Medulla oblongata (tissue), 1 donor: ENCODE data around the gene RTRAF.

ENCODE experiments used
- DNase-seq: peaks from one replicate; pipeline ENCODE4 v3.0.0-alpha.2; 2015; ENCODE audit errors: extremely low spot score

Gene RTRAF

DNA sequence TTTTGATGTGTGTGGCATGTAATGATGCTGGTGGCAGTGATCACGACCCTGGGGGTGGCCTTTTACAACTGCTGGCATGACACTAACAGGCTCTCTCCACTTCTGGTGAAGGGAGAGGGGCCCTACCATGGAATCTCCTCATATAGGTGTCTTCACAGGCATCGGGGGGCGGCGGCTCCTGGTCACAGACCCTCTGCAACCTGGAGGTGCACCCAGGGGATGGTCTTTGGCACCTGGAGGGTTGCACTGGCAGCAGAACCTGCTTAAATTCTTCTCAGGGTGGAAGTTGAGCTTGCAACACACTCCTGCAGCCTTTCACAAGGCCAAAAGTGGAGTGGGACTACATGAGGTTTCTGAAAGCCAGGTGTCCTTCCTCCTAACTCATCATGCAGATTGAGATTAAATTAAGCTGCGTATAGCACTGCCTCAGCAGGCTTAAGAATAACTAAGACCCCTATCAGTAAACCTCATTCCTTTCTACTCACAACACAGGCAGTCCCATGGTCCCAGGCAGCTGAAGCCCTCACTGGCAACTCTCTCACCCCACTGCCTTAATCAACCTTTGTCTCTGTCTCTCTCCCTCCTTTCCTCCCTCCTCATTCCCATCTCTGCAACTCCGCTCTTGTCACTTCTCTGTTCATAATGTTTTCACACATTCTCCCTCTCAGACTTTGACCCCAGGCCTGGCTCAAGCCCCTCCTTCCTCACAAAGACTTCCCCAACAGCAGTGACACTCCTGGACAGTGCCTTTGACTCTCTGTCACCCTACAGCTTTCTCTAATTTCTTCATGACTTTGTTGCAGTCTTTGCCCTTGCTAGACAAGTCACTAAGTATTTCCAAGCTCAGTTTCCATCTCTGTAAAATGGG is 60.6 kb downstream of the RTRAF start:
- no peak for DNase-seq

DNA sequence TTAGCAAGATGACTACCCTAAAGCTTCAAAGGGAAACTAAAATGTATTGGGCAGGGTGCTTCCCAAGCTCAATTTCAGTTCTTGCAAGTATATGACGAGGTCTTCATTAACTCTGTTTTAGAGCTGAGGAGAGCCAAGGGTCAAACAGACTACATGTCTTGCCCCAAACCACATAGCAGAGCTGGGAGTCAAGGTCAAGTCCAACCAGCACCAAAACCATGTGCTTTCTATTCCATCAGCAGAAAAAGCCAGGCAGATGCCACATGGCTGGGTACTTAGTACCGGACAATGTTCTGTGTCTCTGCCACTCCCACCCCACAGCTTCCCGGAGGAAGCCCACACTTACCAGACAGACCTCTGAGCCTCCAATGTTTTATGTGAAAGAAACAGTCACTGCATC is 61.9 kb downstream of the RTRAF start:
- DNase-seq: no peak

DNA sequence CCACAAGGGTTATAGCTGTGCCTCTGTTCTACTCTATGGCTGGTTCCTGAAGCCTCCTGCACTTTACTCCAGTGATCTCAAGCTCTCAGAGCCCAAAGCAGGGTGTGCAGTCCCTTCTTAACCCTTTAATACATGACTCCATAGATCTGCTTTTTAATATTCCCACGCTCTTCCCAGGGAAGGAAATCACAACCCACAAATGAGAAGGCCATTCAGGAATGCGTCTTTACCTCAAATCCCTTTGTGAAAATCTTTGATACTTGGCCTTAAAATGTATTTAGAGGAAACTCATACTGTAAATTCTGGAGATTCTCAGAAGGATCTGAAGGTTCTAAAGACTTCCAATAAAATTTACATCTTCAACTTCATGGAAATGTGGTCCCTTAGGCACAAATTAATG is 62.5 kb downstream of the RTRAF start:
- no peak for DNase-seq

DNA sequence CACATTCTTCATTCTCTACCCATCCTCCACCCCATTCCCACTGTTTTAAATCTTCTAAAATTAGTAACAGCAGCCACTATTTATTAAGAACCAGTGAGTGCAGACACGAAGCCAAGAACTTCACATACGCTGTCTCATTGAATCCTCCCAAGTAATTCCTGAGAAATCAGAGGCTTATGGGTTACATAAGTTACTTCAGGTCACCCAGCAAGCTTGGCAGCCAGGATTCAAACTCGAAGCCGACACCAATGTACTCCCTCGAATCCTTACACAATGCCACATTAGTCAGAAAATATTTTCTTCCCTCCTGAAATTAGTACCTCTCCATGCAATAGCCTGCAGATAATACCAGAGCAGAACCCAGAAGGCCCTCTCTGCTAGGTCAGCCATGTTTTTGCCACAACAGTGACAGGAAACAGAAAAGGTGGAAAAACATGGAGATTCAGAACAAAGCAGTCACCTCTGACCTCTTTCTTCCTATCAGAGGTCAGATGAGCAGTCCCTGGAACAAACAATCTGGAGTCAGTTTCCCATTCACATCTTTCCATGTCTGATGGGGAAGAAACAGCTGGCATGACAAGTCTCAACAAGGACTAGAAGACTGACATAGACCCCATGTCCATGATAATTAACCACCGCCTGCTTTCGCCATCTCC is 63.1 kb downstream of the RTRAF start:
- no peak for DNase-seq

DNA sequence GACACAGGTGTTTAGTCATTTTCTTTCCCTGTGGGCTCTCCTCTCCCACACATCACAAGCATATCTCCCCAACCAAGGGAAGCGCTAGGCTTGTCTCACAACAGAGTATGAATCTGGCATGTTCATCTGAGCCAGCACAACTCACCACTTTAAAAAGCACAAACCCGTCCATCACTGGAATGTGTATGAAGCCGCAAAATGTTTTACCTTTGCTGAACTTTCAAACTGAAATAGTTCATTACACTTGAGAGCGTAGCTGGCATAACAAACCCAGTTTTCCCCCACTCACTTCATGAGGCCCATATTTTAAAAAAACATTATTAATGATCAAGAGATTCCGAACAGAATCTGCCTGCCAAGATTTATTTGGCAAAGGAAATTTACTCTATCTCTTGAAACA is 63.7 kb downstream of the RTRAF start:
- DNase-seq: no peak

DNA sequence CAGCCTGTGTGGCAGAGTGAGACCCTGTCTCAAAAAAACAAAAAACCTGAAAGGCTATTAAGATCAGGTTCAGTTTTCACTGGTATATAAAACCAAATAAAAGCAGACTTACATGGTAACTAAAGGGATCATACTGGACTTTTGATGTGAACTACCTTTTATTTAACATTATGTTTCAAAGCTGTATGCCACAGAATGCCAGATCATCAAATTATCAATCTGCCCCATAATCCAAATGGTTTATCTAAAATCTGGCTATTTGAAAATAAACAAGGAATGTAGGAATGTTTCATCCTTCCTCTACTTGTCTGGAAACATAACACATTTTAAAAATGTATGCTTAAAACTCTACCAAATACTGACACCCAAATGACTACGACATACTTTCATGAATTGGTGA is 65.3 kb downstream of the RTRAF start:
- no peak for DNase-seq

DNA sequence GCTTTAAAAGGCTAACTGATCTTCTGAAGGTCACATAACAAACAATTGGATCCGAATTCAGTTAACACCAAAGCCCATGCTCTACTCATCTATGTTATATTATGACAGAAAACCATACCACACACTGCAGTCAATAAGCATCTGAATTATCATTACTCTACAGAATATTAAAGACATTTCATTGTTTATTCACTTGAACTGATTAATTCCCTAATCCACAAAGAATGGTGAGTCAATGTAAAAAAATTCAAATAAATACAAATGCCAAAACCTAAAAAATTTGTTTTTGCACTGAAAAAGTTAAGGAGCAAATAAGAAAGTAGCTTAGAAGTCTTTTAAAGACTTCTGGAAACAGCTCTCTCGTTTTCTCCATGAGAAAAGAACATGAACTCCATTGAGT is 65.8 kb downstream of the RTRAF start:
- DNase-seq: no peak

DNA sequence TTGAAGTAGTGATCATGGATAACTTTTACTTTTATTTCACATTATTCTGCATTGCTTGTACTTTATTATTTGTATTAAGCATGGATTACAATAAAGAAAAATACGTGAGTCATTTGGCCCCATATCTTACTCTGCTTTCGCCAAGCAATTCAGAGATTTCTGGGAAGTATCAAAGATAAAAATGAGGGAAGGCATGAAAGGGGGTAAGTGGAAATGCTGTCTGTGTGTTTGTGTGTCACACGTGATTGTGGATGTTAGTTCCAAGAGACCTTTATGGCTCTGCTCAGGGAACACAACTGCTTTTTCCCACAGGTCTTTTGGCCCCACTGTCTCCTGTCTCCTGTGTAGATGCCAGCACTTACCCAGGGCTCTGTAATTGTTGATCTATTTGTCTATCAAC is 69.0 kb downstream of the RTRAF start:
- DNase-seq: no peak

DNA sequence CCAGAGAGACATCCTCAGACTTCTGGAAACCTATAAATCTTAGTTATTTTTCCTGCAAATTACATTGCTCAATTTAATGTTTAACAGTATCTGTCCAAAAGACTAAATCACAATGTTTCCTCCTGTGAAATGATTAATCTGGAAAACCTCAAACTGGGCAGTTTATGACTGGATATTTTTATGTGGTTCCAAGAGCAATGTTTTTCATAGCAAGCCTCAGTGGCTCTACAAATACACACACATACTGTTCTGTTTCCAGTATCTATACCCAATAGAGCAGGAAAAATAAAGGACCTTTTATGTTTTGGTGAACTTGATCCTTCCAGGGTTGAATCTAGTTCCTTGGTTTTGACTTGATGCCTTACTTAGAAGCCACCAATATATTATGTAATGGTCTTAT is 70.3 kb downstream of the RTRAF start:
- DNase-seq: no peak

DNA sequence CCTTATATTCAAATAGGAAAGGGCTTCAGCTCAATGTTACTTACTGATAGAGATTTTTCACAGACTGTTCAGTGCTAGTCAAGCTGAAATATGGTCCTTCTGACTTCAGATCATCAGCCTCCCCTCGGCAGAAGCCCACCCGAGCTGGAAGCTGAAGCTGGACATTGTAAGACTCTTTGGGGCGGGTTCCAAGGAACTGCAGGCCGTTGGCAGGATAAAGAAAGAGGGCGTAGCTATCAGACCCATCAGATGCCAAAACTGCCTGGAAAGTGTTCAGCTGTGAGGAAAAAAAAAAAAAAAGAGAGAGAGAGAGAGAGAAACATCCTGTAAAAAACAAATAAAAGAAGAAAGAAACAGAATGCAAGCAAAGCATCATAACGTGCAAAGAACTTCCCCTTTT is 70.7 kb downstream of the RTRAF start:
- no peak for DNase-seq
